Ovary (tissue), 3 donors: ENCODE measurements around the gene DHDH.

ENCODE experiments used
- EP300 ChIP-seq: sonication (generic); formaldehyde crosslinking; IDR thresholded peaks from one replicate; pipeline ENCODE4 v1.6.1; 2017; ENCODE audit warnings: antibody characterized with exemption
- TF ChIP-seq, protein P1 (sequence below), 3 donors: fragments of 450-650 bp in 2 of 3; fragments of 200-600 bp in 1 of 3; IDR thresholded peaks; one replicate each; pipeline versions ENCODE4 v1.5.1 to v1.8.0; 2016 to 2022; ENCODE audit warnings: antibody characterized with exemption in 3 of 3, mild to moderate bottlenecking in 1 of 3
- donor health status: DM: no; HTN: no; CAD: no.

- TF ChIP-seq, protein P1, sequence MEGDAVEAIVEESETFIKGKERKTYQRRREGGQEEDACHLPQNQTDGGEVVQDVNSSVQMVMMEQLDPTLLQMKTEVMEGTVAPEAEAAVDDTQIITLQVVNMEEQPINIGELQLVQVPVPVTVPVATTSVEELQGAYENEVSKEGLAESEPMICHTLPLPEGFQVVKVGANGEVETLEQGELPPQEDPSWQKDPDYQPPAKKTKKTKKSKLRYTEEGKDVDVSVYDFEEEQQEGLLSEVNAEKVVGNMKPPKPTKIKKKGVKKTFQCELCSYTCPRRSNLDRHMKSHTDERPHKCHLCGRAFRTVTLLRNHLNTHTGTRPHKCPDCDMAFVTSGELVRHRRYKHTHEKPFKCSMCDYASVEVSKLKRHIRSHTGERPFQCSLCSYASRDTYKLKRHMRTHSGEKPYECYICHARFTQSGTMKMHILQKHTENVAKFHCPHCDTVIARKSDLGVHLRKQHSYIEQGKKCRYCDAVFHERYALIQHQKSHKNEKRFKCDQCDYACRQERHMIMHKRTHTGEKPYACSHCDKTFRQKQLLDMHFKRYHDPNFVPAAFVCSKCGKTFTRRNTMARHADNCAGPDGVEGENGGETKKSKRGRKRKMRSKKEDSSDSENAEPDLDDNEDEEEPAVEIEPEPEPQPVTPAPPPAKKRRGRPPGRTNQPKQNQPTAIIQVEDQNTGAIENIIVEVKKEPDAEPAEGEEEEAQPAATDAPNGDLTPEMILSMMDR (IDR thresholded peaks at IDR 0.05): peak; percentile 81 to 84 (median 84)
- TF ChIP-seq EP300: no peak
Observed at GRCh38 chr19:48970923-48971395, 37.5 kb downstream of the DHDH start.
